Panc1 (cell line): ENCODE measurements around the gene ZDHHC8.

Experiments
- CTCF ChIP-seq: fragments of 450-650 bp; IDR thresholded peaks from 2 replicates; pipeline ENCODE4 v1.5.1; 2017; ENCODE audit warnings: mild to moderate bottlenecking
- POLR2AphosphoS5 ChIP-seq: IDR thresholded peaks from 2 replicates; pipeline ENCODE4 v1.6.1; 2012; ENCODE audit warnings: mild to moderate bottlenecking, low read depth, low read length, moderate library complexity
- REST ChIP-seq, 2 experiments: IDR thresholded peaks; 2 replicates each; pipeline ENCODE4 v1.6.1; 2011 to 2012; ENCODE audit warnings: low read depth in 2 of 2, control low read depth in 1 of 2, low read length in 1 of 2, mild to moderate bottlenecking in 1 of 2, moderate library complexity in 1 of 2; ENCODE audit not compliant: insufficient read depth in 1 of 2

GRCh38 chr22:20181194-20181883, 49.7 kb downstream of the ZDHHC8 start:
- TF ChIP-seq POLR2AphosphoS5 (no peak), CTCF (no peak), REST (IDR thresholded peaks at IDR 0.05; ENCODE audit: insufficient read depth in 1 of 2, low read depth in 2 of 2, low read length in 1 of 2) (no peak)
